ENCODE data around the gene LY86.

GRCh38 chr6:6581054-6581453 is 7.5 kb upstream of the LY86 start:
- TF ChIP-seq, protein P1, sequence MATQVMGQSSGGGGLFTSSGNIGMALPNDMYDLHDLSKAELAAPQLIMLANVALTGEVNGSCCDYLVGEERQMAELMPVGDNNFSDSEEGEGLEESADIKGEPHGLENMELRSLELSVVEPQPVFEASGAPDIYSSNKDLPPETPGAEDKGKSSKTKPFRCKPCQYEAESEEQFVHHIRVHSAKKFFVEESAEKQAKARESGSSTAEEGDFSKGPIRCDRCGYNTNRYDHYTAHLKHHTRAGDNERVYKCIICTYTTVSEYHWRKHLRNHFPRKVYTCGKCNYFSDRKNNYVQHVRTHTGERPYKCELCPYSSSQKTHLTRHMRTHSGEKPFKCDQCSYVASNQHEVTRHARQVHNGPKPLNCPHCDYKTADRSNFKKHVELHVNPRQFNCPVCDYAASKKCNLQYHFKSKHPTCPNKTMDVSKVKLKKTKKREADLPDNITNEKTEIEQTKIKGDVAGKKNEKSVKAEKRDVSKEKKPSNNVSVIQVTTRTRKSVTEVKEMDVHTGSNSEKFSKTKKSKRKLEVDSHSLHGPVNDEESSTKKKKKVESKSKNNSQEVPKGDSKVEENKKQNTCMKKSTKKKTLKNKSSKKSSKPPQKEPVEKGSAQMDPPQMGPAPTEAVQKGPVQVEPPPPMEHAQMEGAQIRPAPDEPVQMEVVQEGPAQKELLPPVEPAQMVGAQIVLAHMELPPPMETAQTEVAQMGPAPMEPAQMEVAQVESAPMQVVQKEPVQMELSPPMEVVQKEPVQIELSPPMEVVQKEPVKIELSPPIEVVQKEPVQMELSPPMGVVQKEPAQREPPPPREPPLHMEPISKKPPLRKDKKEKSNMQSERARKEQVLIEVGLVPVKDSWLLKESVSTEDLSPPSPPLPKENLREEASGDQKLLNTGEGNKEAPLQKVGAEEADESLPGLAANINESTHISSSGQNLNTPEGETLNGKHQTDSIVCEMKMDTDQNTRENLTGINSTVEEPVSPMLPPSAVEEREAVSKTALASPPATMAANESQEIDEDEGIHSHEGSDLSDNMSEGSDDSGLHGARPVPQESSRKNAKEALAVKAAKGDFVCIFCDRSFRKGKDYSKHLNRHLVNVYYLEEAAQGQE (IDR thresholded peaks at IDR 0.05; ENCODE audit: insufficient read depth in 1 of 2, low read depth in 2 of 2, low read length in 2 of 2): no peak
- no peak for TF ChIP-seq POLR2AphosphoS5 (IDR thresholded peaks at IDR 0.05; ENCODE audit: low read depth, low read length)
- no peak for TF ChIP-seq TAF1 (IDR thresholded peaks at IDR 0.05; ENCODE audit: borderline replicate concordance, insufficient read depth, low read length)
- no peak for TF ChIP-seq SIN3A (IDR thresholded peaks at IDR 0.05; ENCODE audit: borderline replicate concordance, insufficient read depth, low read length)
- TF ChIP-seq FOXP2 (optimal IDR thresholded peaks at IDR 0.05; ENCODE audit: borderline replicate concordance, extremely low read depth, extremely low read length, insufficient read depth): no peak

Data from PFSK-1 (cell line).